Measurements from ENCODE around the gene HTT-AS. TPM values are rescaled to one million over a fixed set of nuclear protein-coding genes. Genes with fewer than 3 reads are reported as not detected.

The HTT-AS gene
- total and polyA plus RNA-seq, 4 donors: not detected

DNA sequence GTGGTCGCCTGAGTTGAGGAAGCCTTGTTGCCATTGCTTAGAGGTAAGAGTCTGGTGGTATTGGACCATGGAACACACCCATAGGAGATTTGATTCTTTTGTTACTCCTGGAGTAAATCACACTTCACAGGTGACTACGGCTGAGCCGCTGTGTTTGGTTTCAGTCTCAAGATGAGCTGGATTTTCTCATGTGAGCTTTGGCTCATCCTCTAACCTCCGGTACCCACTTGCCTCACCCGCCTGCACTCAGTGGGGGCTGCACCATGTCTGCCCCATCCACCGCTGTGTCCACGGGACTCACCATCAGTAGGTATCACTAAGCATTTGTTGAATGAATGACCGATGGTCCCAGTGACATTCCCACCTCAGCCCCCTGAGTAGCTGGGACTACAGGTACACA lies 52.7 kb downstream of the HTT-AS start:
- H3K27ac ChIP-seq (ENCODE audit: low read depth in 1 of 2, low read length in 2 of 2): no peak overlapping the region
- no peak for DNase-seq
- peaks cover 3% of the 10 kb centered on the region for H3K9me3 ChIP-seq (ENCODE audit: control insufficient read depth, low read length)
- intact Hi-C loops (cut with DNase I): no loop called here
- no peak for ATAC-seq (ENCODE audit: low FRiP score)
- no peaks in the 10 kb centered on the region for H3K36me3 ChIP-seq (ENCODE audit: control insufficient read depth in 1 of 2, insufficient read depth in 2 of 2, low read length in 1 of 2)
- 94% methylated on average over 8 of the region's 8 CpGs for WGBS, 2 donors
- H3K27me3 ChIP-seq (ENCODE audit: control insufficient read depth in 1 of 2, insufficient read depth in 2 of 2, low read length in 1 of 2): no peaks in the 10 kb centered on the region
- no peaks in the 10 kb centered on the region for H3K4me1 ChIP-seq (ENCODE audit: control insufficient read depth in 1 of 2, insufficient read depth in 2 of 2, low read length in 2 of 2)
- no peak overlapping the region for H3K4me3 ChIP-seq (ENCODE audit: low read length in 2 of 2)

DNA sequence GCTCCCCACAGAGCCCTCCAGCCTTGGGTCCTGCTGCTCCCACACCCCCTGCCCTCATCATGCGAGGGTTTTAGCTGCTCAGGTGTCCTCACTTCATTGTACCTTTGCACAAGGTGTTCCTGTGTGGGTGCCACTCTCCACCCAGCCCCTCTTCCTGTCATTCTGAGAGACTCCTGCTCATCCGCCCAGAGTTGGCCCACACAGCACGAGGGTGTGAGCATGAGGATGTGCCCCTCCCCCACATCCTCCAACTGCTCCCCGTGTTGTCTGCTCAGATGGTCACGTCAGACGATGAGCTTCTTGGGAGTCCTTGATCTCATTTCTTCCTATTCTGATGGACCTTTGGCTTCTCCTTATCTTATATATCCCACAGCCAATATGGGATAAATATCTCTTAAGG lies 53.2 kb downstream of the HTT-AS start:
- Histone ChIP-seq H3K9me3 (ENCODE audit: control insufficient read depth, low read length) (peaks cover 3% of the 10 kb centered on the region), H3K36me3 (ENCODE audit: control insufficient read depth in 1 of 2, insufficient read depth in 2 of 2, low read length in 1 of 2) (no peaks in the 10 kb centered on the region), H3K4me1 (ENCODE audit: control insufficient read depth in 1 of 2, insufficient read depth in 2 of 2, low read length in 2 of 2) (no peaks in the 10 kb centered on the region), H3K4me3 (ENCODE audit: low read length in 2 of 2) (no peak overlapping the region), H3K27me3 (ENCODE audit: control insufficient read depth in 1 of 2, insufficient read depth in 2 of 2, low read length in 1 of 2) (no peaks in the 10 kb centered on the region), H3K27ac (ENCODE audit: low read depth in 1 of 2, low read length in 2 of 2) (no peak overlapping the region)
- intact Hi-C loops (cut with DNase I): no loop called here
- ATAC-seq (ENCODE audit: low FRiP score) (no peak), DNase-seq (no peak)
- 85 to 88% methylated on average over 6 of the region's 6 CpGs for WGBS, 2 donors

DNA sequence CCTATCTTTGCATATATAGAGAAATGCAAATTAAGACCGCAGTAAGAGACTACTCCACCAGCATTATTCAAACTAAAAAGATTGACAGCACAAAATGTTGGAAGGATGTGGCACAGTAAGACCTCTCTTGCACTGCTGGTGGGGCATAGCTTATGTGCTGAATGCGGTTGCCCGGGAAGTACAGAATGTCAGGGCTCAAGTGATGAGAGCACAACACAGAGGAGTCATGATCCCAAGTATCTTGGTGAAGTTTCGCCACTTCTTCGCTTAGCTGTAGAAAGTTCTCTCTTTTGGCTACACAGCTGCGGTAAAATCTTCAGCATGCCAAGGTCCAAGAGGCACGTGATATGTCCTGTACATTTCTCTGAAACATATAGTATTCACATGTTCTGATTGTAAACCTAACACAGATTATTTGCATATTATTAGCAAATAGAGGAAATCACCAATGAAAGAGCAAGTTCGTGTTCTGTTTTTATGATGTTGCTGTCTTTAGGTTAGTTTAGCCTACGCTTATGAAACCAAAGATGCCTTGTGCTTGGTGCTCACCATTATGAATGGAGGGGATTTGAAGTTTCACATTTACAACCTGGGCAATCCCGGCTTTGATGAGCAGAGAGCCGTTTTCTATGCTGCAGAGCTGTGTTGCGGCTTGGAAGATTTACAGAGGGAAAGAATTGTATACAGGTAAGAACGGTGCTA lies 55.0 kb downstream of the HTT-AS start:
- WGBS, 2 donors: 92 to 93% methylated on average over 13 of the region's 13 CpGs
- no peak overlapping the region for H3K4me3 ChIP-seq (ENCODE audit: low read length in 2 of 2)
- no peaks in the 10 kb centered on the region for H3K36me3 ChIP-seq (ENCODE audit: control insufficient read depth in 1 of 2, insufficient read depth in 2 of 2, low read length in 1 of 2)
- ATAC-seq (ENCODE audit: low FRiP score): no peak
- peaks cover 3% of the 10 kb centered on the region for H3K9me3 ChIP-seq (ENCODE audit: control insufficient read depth, low read length)
- DNase-seq: no peak
- H3K27ac ChIP-seq (ENCODE audit: low read depth in 1 of 2, low read length in 2 of 2): no peak overlapping the region
- no peaks in the 10 kb centered on the region for H3K27me3 ChIP-seq (ENCODE audit: control insufficient read depth in 1 of 2, insufficient read depth in 2 of 2, low read length in 1 of 2)
- H3K4me1 ChIP-seq (ENCODE audit: control insufficient read depth in 1 of 2, insufficient read depth in 2 of 2, low read length in 2 of 2): no peaks in the 10 kb centered on the region
- intact Hi-C loops (cut with DNase I): no loop called here

DNA sequence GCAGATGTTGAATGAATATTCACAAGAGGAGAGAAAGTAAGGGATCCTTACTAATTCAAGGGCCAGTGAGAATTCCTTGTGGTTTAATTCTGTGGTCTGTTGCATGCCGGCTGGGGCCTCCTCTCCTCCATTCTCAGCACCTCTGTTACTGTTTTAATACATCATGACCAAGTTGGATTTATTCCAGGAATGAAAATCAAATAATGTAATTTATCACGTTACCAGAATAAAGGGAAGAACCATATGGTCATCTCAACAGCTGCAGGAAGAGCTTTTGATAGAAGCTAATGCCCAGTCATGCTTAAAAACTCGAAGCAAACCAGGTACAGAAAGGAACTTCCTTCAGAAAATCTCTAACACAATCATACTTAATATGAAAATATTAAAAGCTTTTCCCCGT lies 56.8 kb downstream of the HTT-AS start:
- ATAC-seq (ENCODE audit: low FRiP score) (no peak), DNase-seq (no peak)
- Histone ChIP-seq H3K4me1 (ENCODE audit: control insufficient read depth in 1 of 2, insufficient read depth in 2 of 2, low read length in 2 of 2) (no peaks in the 10 kb centered on the region), H3K36me3 (ENCODE audit: control insufficient read depth in 1 of 2, insufficient read depth in 2 of 2, low read length in 1 of 2) (no peaks in the 10 kb centered on the region), H3K4me3 (ENCODE audit: low read length in 2 of 2) (no peak overlapping the region), H3K9me3 (ENCODE audit: control insufficient read depth, low read length) (no peaks in the 10 kb centered on the region), H3K27me3 (ENCODE audit: control insufficient read depth in 1 of 2, insufficient read depth in 2 of 2, low read length in 1 of 2) (no peaks in the 10 kb centered on the region), H3K27ac (ENCODE audit: low read depth in 1 of 2, low read length in 2 of 2) (no peak overlapping the region)
- WGBS, 2 donors: 92 to 94% methylated on average over 4 of the region's 4 CpGs
- intact Hi-C loops (cut with DNase I): no loop called here

DNA sequence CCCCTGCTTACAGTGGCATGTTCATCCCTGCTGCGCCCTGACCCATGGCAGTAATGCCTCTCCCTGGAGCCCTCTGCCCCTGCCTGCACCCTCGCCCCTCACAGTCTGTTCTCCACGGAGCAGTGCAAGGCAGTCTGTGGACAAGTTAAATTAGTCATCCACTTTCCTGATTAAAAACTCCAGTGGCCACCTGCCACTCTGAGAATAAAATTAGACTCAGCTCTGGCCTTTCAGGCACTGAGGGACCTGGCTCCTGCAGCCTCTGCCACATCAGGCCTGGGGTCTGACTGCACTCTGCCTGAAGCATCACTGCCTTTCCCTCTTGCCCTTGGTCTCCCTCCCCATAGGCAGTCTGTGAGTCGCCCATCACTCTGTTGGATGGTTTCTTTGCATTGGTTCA lies 57.4 kb downstream of the HTT-AS start:
- intact Hi-C loops (cut with DNase I): no loop called here
- WGBS, 2 donors: 84% methylated on average over 4 of the region's 4 CpGs
- H3K4me1 ChIP-seq (ENCODE audit: control insufficient read depth in 1 of 2, insufficient read depth in 2 of 2, low read length in 2 of 2): no peaks in the 10 kb centered on the region
- no peaks in the 10 kb centered on the region for H3K36me3 ChIP-seq (ENCODE audit: control insufficient read depth in 1 of 2, insufficient read depth in 2 of 2, low read length in 1 of 2)
- no peaks in the 10 kb centered on the region for H3K9me3 ChIP-seq (ENCODE audit: control insufficient read depth, low read length)
- H3K27ac ChIP-seq (ENCODE audit: low read depth in 1 of 2, low read length in 2 of 2): no peak overlapping the region
- DNase-seq (no peak), ATAC-seq (ENCODE audit: low FRiP score) (no peak)
- H3K27me3 ChIP-seq (ENCODE audit: control insufficient read depth in 1 of 2, insufficient read depth in 2 of 2, low read length in 1 of 2): no peaks in the 10 kb centered on the region
- no peak overlapping the region for H3K4me3 ChIP-seq (ENCODE audit: low read length in 2 of 2)

DNA sequence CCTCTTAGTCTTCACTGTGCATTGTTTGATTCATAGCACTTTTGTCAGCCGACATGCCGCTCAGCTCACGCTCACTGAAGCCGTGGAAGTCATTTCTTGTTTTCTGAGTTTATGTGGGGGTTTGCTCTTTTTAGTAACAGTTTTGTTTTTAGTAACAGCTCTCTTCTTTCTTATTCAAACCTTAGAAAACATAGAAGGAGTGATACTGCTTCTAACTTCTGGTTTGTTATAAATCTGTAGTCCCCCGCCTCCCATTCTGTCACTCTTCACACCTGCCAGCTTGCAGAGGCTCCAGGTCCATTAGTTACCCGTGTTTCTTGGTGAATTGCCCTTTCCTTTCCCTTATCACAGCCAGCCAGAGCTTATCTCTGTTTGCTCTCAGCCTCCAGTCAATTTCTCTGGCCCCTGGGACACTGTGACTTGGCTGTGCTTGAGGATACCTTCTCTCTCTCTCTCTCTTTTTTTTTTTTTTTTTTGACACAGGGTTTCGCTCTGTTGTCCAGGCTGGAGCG lies 60.4 kb downstream of the HTT-AS start:
- DNase-seq: no peak
- Histone ChIP-seq H3K27me3 (ENCODE audit: control insufficient read depth in 1 of 2, insufficient read depth in 2 of 2, low read length in 1 of 2) (no peaks in the 10 kb centered on the region), H3K9me3 (ENCODE audit: control insufficient read depth, low read length) (no peaks in the 10 kb centered on the region), H3K4me3 (ENCODE audit: low read length in 2 of 2) (no peak overlapping the region), H3K4me1 (ENCODE audit: control insufficient read depth in 1 of 2, insufficient read depth in 2 of 2, low read length in 2 of 2) (peaks cover 0 to 2% of the 10 kb centered on the region in 2 donors), H3K27ac (ENCODE audit: low read depth in 1 of 2, low read length in 2 of 2) (no peak overlapping the region), H3K36me3 (ENCODE audit: control insufficient read depth in 1 of 2, insufficient read depth in 2 of 2, low read length in 1 of 2) (no peaks in the 10 kb centered on the region)
- intact Hi-C loops (cut with DNase I): no loop called here
- no peak for ATAC-seq (ENCODE audit: low FRiP score)
- WGBS, 2 donors: 82 to 85% methylated on average over 8 of the region's 8 CpGs

Other genes starting within 250 kb of the HTT-AS start
- gene ADD1, start 230.7 kb downstream of the HTT-AS start, total RNA-seq: 100 to 1,000 TPM; 305 to 351 TPM
- gene ADD1, start 230.7 kb downstream of the HTT-AS start, polyA plus RNA-seq: 100 to 1,000 TPM in 1 of 2 donors, 10 to 100 TPM in 1; 98.3 to 263 TPM
- 10 to 100 TPM; 15.0 to 15.5 TPM for gene NOP14, start 111.1 kb downstream of the HTT-AS start, total RNA-seq
- gene NOP14, start 111.1 kb downstream of the HTT-AS start, polyA plus RNA-seq: 1 to 10 TPM; 8.0 to 8.5 TPM
- gene GRK4, start 111.0 kb downstream of the HTT-AS start, total RNA-seq: 10 to 100 TPM in 1 of 2 donors, 1 to 10 TPM in 1; 3.6 to 10.3 TPM
- gene GRK4, start 111.0 kb downstream of the HTT-AS start, polyA plus RNA-seq: 10 to 100 TPM in 1 of 2 donors, 1 to 10 TPM in 1; 4.1 to 10.8 TPM
- 10 to 100 TPM; 64.4 to 82.7 TPM for gene HTT, start 143 bp upstream of the HTT-AS start, total RNA-seq
- 10 to 100 TPM in 1 of 2 donors, 1 to 10 TPM in 1; 5.1 to 17.8 TPM for gene HTT, start 143 bp upstream of the HTT-AS start, polyA plus RNA-seq
- 1 to 10 TPM; 1.9 to 3.5 TPM for gene MSANTD1, start 174.6 kb upstream of the HTT-AS start, total RNA-seq
- gene MSANTD1, start 174.6 kb upstream of the HTT-AS start, polyA plus RNA-seq: under 1 TPM in 1 of 2 donors, not detected in 1; 0.33 TPM
- gene RGS12, start 218.5 kb upstream of the HTT-AS start, total RNA-seq: 10 to 100 TPM; 23.9 to 40.4 TPM
- 10 to 100 TPM; 10.3 to 28.2 TPM for gene RGS12, start 218.5 kb upstream of the HTT-AS start, polyA plus RNA-seq

Measured in aorta (tissue), 5 donors.